H1 (cell line): ENCODE results near the gene STAG1. TPM values are rescaled to one million over a fixed set of nuclear protein-coding genes. Genes with fewer than 3 reads are reported as not detected.

ENCODE experiments used
- CBX8 ChIP-seq: fragments of 300-800, 300-1000 bp; sonication (generic); IDR thresholded peaks from 2 replicates; pipeline ENCODE4 v1.7.1; 2016; ENCODE audit warnings: low read depth, low read length, borderline replicate concordance
- CHD7 ChIP-seq: fragments of 300-600 bp; sonication (generic); IDR thresholded peaks from 2 replicates; pipeline ENCODE4 v1.7.1; 2012; ENCODE audit warnings: low read length, moderate library complexity, mild to moderate bottlenecking, inconsistent platforms; ENCODE audit not compliant: insufficient replicate concordance
- GABPA ChIP-seq: IDR thresholded peaks from 2 replicates; pipeline ENCODE4 v1.6.1; 2011; ENCODE audit warnings: mild to moderate bottlenecking, low read length, moderate library complexity, borderline replicate concordance; ENCODE audit not compliant: insufficient read depth
- JUND ChIP-seq: IDR thresholded peaks from 2 replicates; pipeline ENCODE4 v1.6.1; 2011; ENCODE audit warnings: mild to moderate bottlenecking, improper control_type of control experiment, low read length
- PHF8 ChIP-seq: fragments of 200-600 bp; sonication (generic); conservative IDR thresholded peaks from 2 replicates; pipeline ENCODE4 v1.7.1; 2012; ENCODE audit warnings: low read depth, mild to moderate bottlenecking, inconsistent platforms, low read length, moderate library complexity
- RXRA ChIP-seq: IDR thresholded peaks from 2 replicates; pipeline ENCODE4 v1.6.1; 2011; ENCODE audit warnings: low read depth, mild to moderate bottlenecking, low read length, moderate library complexity; ENCODE audit not compliant: insufficient read depth
- SP1 ChIP-seq: IDR thresholded peaks from 2 replicates; pipeline ENCODE4 v1.6.1; 2011; ENCODE audit warnings: low read depth, low read length
- ZNF274 ChIP-seq: IDR thresholded peaks from 2 replicates; pipeline ENCODE4 v1.7.0; 2012; ENCODE audit warnings: low read length, borderline replicate concordance; ENCODE audit errors: extremely low read depth
- polyA plus RNA-seq, 7 experiments: library from polyadenylated mRNA; depleted of rRNA in 3 of 7; stranded (reverse) in 5 of 7; unstranded in 2 of 7; fragments of >200 nt in 5 of 7; fragments of 200-250 nt in 2 of 7; gene quantifications; 1 replicate in 5 of 7; 2 replicates in 1 of 7; 4 replicates in 1 of 7; pipeline versions ENCODE4 v1.2.1 to v1.2.3, GENCODE V29; 2011 to 2013; ENCODE audit warnings: missing spikeins in 2 of 7, mixed read lengths in 2 of 7
- total RNA-seq: library from RNA; stranded (reverse); fragmentation: NEBNext Ultra II Directional; extraction: Animal tissue kit (Norgen Biotek cat#: 25700); gene quantifications from 2 replicates; pipeline ENCODE4 v1.2.1, GENCODE V29; 2021

The STAG1 gene
- total and polyA plus RNA-seq, 2 of the 8 experiments (the other 6 are each of a cell fraction or from before 2014, with no cell fraction given), result 4.6 to 23.4 TPM

GRCh38 chr3:136632625-136633081, 119.5 kb downstream of the STAG1 start (continued):
- no peak for TF ChIP-seq CHD7
- no peak for TF ChIP-seq GABPA
- TF ChIP-seq JUND, result no peak
- no peak for TF ChIP-seq SP1
- TF ChIP-seq ZNF274, result no peak
- TF ChIP-seq PHF8, result no peak
- no peak for TF ChIP-seq RXRA
- no peak for TF ChIP-seq CBX8
